HL-60 (cell line): ENCODE results near the gene PIK3CB.
A peak's percentile ranks its signal among the peaks of the same experiment; 100 is the strongest.

Source experiments
- DNase-seq, 2 experiments: peaks; one replicate each; pipeline ENCODE4 v3.0.0-alpha.2; 2010 to 2020; ENCODE audit warnings: low read depth in 1 of 2, low spot score in 1 of 2
- H3K27ac ChIP-seq: fragments of 250-450 bp; sonication (Bioruptor Pico); replicated peaks from 2 replicates; pipeline ENCODE4 v1.5.1; 2020; ENCODE audit warnings: mild to moderate bottlenecking, moderate library complexity
- H3K27me3 ChIP-seq: fragments of 250-450 bp; sonication (Bioruptor Pico); 2 replicates; pipeline ENCODE4 v1.5.1; 2021; ENCODE audit warnings: mild to moderate bottlenecking, moderate library complexity; ENCODE audit not compliant: insufficient read depth, poor library complexity, severe bottlenecking
- H3K4me3 ChIP-seq: replicated peaks from 2 replicates; pipeline ENCODE4 v1.5.1; 2011; ENCODE audit warnings: mild to moderate bottlenecking, control low read depth, low read length; ENCODE audit not compliant: insufficient read depth
- CTCF ChIP-seq: IDR thresholded peaks from one replicate; pipeline ENCODE4 v1.5.1; 2011; ENCODE audit warnings: low read length, control low read depth, inconsistent platforms; ENCODE audit not compliant: insufficient read depth
- GABPA ChIP-seq: IDR thresholded peaks from 2 replicates; pipeline ENCODE4 v1.6.1; 2012; ENCODE audit warnings: low read depth
- POLR2AphosphoS5 ChIP-seq: IDR thresholded peaks from 2 replicates; pipeline ENCODE4 v1.6.1; 2012; ENCODE audit warnings: low read depth
- SPI1 ChIP-seq: IDR thresholded peaks from 2 replicates; pipeline ENCODE4 v1.6.1; 2012; ENCODE audit warnings: low read depth, mild to moderate bottlenecking, borderline replicate concordance
- TF ChIP-seq, protein P1 (sequence below): IDR thresholded peaks from 2 replicates; pipeline ENCODE4 v1.6.1; 2012; ENCODE audit warnings: low read depth; ENCODE audit not compliant: insufficient replicate concordance

Gene PIK3CB

DNA sequence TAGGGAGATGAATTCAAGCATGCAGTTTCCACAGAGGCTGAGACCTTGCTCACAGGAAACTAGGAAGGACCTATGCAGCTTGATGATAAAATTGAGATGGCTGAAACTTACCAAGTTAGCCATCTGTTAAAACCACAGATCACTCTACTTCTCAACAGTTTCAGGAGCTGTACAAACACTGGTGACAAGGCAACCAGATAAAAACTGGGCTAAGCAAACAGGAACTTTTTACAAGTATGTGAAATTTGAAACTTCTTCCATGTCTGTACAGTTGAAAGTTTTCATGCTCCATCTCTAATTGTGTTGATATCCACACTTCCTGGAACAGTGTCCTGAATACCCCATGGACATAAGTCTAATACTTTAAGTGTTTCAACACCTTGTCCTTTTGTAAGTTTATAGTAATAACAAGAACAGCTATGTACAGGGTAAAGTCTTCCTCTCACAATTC lies 147.9 kb downstream of the PIK3CB start:
- TF ChIP-seq GABPA (no peak), POLR2AphosphoS5 (no peak), CTCF (no peak), SPI1 (no peak)
- TF ChIP-seq, protein P1, sequence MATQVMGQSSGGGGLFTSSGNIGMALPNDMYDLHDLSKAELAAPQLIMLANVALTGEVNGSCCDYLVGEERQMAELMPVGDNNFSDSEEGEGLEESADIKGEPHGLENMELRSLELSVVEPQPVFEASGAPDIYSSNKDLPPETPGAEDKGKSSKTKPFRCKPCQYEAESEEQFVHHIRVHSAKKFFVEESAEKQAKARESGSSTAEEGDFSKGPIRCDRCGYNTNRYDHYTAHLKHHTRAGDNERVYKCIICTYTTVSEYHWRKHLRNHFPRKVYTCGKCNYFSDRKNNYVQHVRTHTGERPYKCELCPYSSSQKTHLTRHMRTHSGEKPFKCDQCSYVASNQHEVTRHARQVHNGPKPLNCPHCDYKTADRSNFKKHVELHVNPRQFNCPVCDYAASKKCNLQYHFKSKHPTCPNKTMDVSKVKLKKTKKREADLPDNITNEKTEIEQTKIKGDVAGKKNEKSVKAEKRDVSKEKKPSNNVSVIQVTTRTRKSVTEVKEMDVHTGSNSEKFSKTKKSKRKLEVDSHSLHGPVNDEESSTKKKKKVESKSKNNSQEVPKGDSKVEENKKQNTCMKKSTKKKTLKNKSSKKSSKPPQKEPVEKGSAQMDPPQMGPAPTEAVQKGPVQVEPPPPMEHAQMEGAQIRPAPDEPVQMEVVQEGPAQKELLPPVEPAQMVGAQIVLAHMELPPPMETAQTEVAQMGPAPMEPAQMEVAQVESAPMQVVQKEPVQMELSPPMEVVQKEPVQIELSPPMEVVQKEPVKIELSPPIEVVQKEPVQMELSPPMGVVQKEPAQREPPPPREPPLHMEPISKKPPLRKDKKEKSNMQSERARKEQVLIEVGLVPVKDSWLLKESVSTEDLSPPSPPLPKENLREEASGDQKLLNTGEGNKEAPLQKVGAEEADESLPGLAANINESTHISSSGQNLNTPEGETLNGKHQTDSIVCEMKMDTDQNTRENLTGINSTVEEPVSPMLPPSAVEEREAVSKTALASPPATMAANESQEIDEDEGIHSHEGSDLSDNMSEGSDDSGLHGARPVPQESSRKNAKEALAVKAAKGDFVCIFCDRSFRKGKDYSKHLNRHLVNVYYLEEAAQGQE = no peak
- peak overlapping the region; percentile 12 for H3K27ac ChIP-seq
- no peak overlapping the region for H3K4me3 ChIP-seq
- no peaks in the 10 kb centered on the region for H3K27me3 ChIP-seq
- DNase-seq = no peak

- TF ChIP-seq POLR2AphosphoS5 = no peak
- TF ChIP-seq CTCF = no peak
- no peak for TF ChIP-seq SPI1
- TF ChIP-seq, protein P1 = no peak
- TF ChIP-seq GABPA = no peak
- Histone ChIP-seq H3K4me3 (no peak overlapping the region), H3K27ac (no peak overlapping the region), H3K27me3 (no peaks in the 10 kb centered on the region)
- DNase-seq = no peak
Observed at GRCh38 chr3:138684396-138684795, 150.3 kb downstream of the PIK3CB start.

DNA sequence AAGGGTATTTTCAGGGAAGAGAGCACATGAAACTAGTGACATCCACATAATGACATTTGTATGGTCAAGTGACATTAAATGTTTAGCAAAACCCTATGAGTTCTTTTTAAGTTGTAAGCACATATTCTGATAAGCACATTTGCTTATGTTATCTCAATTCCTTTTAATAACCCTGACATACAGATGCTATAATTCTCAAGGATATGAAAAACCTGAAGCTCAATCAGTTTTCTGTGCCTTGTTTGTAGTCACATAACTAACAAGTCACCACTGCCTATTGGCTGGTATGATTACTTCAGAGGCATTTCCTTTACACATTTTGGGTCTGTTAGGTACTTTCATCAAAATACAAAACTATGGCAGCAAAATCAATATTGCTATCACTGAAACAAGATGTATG lies 152.1 kb downstream of the PIK3CB start:
- TF ChIP-seq SPI1 (no peak), CTCF (no peak), POLR2AphosphoS5 (no peak), GABPA (no peak)
- TF ChIP-seq, protein P1 = no peak
- Histone ChIP-seq H3K27me3 (no peaks in the 10 kb centered on the region), H3K27ac (no peak overlapping the region), H3K4me3 (no peak overlapping the region)
- no peak for DNase-seq
